DND-41 (cell line): Measurements from ENCODE around the gene MXD1.

Source experiments
- EZH2 ChIP-seq: IDR thresholded peaks from 3 replicates; pipeline ENCODE4 v1.6.1; 2012; ENCODE audit warnings: borderline replicate concordance, low read depth, mild to moderate bottlenecking, moderate library complexity, low read length, inconsistent platforms; ENCODE audit not compliant: severe bottlenecking
- TF ChIP-seq, protein P1 (sequence below): IDR thresholded peaks from 2 replicates; pipeline ENCODE4 v1.5.1; 2012; ENCODE audit warnings: borderline replicate concordance, low read length, moderate library complexity, mild to moderate bottlenecking; ENCODE audit not compliant: poor library complexity, severe bottlenecking; ENCODE audit errors: extremely low read depth

DNA sequence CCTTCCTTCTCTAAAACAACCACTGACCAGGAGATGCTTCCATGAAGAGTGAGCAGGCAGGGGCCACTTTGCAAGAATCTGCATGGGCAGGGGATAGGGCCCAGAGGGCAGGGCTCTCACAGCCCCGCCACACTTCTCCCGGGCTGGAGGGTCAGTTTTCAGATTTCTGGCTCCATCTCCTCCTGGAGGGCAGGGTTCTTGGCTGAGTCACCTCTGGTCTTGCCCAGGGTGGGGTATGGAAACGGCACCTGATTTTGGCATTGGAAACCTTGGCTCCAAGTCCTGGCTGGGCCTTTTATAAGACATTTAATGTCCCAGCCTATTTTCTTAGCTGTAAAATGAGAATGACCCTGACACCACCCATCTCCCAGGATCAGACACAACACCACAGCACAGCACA is 74.1 kb downstream of the MXD1 start:
- TF ChIP-seq, protein P1, sequence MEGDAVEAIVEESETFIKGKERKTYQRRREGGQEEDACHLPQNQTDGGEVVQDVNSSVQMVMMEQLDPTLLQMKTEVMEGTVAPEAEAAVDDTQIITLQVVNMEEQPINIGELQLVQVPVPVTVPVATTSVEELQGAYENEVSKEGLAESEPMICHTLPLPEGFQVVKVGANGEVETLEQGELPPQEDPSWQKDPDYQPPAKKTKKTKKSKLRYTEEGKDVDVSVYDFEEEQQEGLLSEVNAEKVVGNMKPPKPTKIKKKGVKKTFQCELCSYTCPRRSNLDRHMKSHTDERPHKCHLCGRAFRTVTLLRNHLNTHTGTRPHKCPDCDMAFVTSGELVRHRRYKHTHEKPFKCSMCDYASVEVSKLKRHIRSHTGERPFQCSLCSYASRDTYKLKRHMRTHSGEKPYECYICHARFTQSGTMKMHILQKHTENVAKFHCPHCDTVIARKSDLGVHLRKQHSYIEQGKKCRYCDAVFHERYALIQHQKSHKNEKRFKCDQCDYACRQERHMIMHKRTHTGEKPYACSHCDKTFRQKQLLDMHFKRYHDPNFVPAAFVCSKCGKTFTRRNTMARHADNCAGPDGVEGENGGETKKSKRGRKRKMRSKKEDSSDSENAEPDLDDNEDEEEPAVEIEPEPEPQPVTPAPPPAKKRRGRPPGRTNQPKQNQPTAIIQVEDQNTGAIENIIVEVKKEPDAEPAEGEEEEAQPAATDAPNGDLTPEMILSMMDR: no peak
- no peak for TF ChIP-seq EZH2
